Thyroid gland (tissue), 4 donors: ENCODE results near the gene CCSER1. TPM values are rescaled to one million over a fixed set of nuclear protein-coding genes. Genes with fewer than 3 reads are reported as not detected.

Experiments
- DNase-seq, 2 donors: peaks; one replicate each; pipeline ENCODE4 v3.0.0-alpha.2; 2019
- H3K27ac ChIP-seq, 3 donors: fragments of 200-600 bp; sonication (generic); 1 replicate in 2 of 3; 2 replicates in 1 of 3; pipeline ENCODE4 v1.5.1; 2016 to 2019; ENCODE audit warnings: mild to moderate bottlenecking in 1 of 3, moderate library complexity in 1 of 3
- H3K27me3 ChIP-seq: fragments of 200-600 bp; sonication (generic); one replicate; pipeline ENCODE4 v1.5.1; 2019
- H3K36me3 ChIP-seq, 2 donors: fragments of 200-600 bp; sonication (generic); one replicate each; pipeline ENCODE4 v1.5.1; 2016 to 2019
- H3K4me1 ChIP-seq, 2 donors: fragments of 200-600 bp; sonication (generic); one replicate each; pipeline ENCODE4 v1.5.1; 2017 to 2019
- H3K4me3 ChIP-seq, 3 donors: fragments of 200-600 bp; sonication (generic); replicated peaks in 1 of 3; 1 replicate in 2 of 3; 2 replicates in 1 of 3; pipeline ENCODE4 v1.5.1; 2016; ENCODE audit warnings: mild to moderate bottlenecking in 1 of 3
- H3K9me3 ChIP-seq: fragments of 200-600 bp; sonication (generic); one replicate; pipeline ENCODE4 v1.5.1; 2017
- POLR2A ChIP-seq, 2 donors: fragments of 450-650 bp; IDR thresholded peaks; one replicate each; pipeline ENCODE4 v1.6.1; 2017; ENCODE audit warnings: antibody characterized with exemption in 2 of 2, mild to moderate bottlenecking in 2 of 2, moderate library complexity in 1 of 2
- WGBS, 2 donors: methylation state at CpG; one replicate each; pipeline ENCODE4 v1.1.5; 2017; 5-methylcytosine and 5-hydroxymethylcytosine counted together
- intact Hi-C: fragments of 100-400 bp; cut with DNase I; formaldehyde crosslinking; loops from one replicate; pipeline ENCODE4 v1.15.1; 2023
- total RNA-seq, 4 donors: library from RNA; depleted of rRNA; stranded (reverse); fragments of >200 nt; gene quantifications; one replicate each; pipeline ENCODE4 v1.2.3, GENCODE V29; 2016
- TF ChIP-seq, protein P1 (sequence below), 6 experiments: fragments of 200-600 bp in 3 of 6; fragments of 450-650 bp in 3 of 6; sonication (generic) in 3 of 6; IDR thresholded peaks; one replicate each; pipeline ENCODE4 v1.5.1; 2016 to 2019; ENCODE audit warnings: antibody characterized with exemption in 6 of 6, mild to moderate bottlenecking in 2 of 6, inconsistent platforms in 1 of 6, moderate library complexity in 1 of 6

CCSER1 gene
- total RNA-seq, 4 donors from 2014 or later = 37.7 to 52.3 (median 43.3) TPM

DNA sequence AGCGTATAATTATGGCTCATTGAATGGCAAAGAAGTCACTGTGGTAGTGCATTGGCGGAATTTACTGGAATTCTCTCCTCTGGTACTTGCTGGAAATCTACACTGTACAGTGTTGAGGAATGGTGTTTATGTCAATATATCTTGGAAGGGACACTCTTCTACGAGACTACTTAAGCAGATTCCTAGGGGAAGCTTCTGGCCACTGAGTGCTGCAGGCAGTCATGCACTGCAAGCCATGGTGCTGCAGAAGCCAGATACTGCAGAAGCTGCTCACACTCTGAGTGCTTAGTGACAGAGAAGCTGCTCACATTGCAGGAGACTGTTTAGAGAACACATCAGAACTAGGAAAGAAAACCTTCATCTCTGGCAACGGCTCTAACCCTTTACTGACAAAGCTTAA is 725.0 kb downstream of the CCSER1 start:
- no peaks in the 10 kb centered on the region for H3K9me3 ChIP-seq
- no peak overlapping the region for H3K4me3 ChIP-seq
- WGBS, 2 donors = 31 to 41% methylated on average over 4 of the region's 4 CpGs
- no peaks in the 10 kb centered on the region for H3K36me3 ChIP-seq
- TF ChIP-seq, protein P1, sequence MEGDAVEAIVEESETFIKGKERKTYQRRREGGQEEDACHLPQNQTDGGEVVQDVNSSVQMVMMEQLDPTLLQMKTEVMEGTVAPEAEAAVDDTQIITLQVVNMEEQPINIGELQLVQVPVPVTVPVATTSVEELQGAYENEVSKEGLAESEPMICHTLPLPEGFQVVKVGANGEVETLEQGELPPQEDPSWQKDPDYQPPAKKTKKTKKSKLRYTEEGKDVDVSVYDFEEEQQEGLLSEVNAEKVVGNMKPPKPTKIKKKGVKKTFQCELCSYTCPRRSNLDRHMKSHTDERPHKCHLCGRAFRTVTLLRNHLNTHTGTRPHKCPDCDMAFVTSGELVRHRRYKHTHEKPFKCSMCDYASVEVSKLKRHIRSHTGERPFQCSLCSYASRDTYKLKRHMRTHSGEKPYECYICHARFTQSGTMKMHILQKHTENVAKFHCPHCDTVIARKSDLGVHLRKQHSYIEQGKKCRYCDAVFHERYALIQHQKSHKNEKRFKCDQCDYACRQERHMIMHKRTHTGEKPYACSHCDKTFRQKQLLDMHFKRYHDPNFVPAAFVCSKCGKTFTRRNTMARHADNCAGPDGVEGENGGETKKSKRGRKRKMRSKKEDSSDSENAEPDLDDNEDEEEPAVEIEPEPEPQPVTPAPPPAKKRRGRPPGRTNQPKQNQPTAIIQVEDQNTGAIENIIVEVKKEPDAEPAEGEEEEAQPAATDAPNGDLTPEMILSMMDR (IDR thresholded peaks at IDR 0.05) = no peak
- TF ChIP-seq POLR2A (IDR thresholded peaks at IDR 0.05) = no peak
- DNase-seq = peak; percentile 38 to 55
- H3K27ac ChIP-seq = no peak overlapping the region
- no peaks in the 10 kb centered on the region for H3K4me1 ChIP-seq
- intact Hi-C loops = no loop called here
- H3K27me3 ChIP-seq = no peaks in the 10 kb centered on the region

DNA sequence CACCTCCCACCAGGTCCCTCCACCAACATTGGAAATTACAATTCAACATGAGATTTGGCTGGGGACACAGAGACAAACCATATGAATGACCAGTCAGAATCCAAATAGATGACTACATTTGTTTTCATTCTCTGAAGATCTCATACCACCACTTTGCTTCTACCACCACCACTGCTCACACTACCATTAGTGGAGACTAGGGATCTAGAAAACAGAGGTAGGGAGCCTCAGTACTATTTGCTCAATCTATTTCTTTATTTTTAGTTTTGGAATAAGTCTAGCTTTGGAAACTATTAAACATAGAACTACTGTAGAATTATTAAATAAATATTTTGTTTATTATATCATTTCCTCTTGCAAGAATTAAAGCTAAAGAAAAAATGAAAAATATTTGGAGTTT is 727.9 kb downstream of the CCSER1 start:
- H3K27ac ChIP-seq = no peak overlapping the region
- intact Hi-C loops = no loop called here

DNA sequence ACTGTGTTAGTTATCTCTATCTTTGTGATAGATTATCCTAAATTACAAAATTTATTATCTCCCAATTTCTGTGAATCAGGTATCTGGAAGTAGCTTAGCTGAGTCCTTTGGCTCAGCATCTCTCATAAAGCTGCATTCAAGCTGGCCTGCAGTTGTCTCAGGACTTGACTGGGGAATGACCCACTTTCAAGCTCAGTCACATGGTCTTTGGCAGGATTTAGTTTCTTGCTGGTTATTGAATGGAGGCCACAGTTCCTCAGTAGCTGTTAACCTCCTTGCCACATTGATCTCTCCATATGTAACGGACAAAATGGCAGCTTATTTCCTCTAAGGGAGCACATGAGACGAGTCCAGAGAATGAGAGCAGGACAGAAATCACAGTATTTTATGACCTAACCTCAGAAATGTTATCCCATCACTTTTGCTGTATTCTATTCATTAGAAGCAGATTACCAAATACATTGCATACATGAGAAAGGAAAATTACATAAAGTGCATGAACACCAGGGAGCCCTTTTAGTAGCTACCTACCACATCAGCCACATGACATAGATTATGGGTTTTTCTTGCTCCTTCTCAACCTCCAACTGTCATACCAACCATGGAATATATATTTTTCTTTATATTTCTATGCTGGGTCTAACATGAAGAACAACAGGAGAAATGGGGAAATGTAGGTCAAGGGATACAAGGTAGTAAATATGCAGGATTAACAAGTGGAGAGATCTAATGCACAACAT is 730.1 kb downstream of the CCSER1 start:
- no peak for DNase-seq
- 80 to 88% methylated on average over 2 of the region's 2 CpGs for WGBS, 2 donors
- Histone ChIP-seq H3K27ac (no peak overlapping the region), H3K4me3 (no peak overlapping the region), H3K4me1 (no peaks in the 10 kb centered on the region), H3K27me3 (no peaks in the 10 kb centered on the region), H3K36me3 (no peaks in the 10 kb centered on the region), H3K9me3 (no peaks in the 10 kb centered on the region)
- TF ChIP-seq POLR2A (IDR thresholded peaks at IDR 0.05) = no peak
- TF ChIP-seq, protein P1 (IDR thresholded peaks at IDR 0.05) = no peak
- intact Hi-C loops = no loop called here

More for the DNA sequence above, 727.9 kb downstream of the CCSER1 start:
- no peak for DNase-seq
- no peaks in the 10 kb centered on the region for H3K36me3 ChIP-seq
- TF ChIP-seq, protein P1 (IDR thresholded peaks at IDR 0.05) = no peak
- TF ChIP-seq POLR2A (IDR thresholded peaks at IDR 0.05) = no peak
- H3K4me1 ChIP-seq = no peaks in the 10 kb centered on the region
- H3K9me3 ChIP-seq = no peaks in the 10 kb centered on the region
- H3K4me3 ChIP-seq = no peak overlapping the region
- H3K27me3 ChIP-seq = no peaks in the 10 kb centered on the region

DNA sequence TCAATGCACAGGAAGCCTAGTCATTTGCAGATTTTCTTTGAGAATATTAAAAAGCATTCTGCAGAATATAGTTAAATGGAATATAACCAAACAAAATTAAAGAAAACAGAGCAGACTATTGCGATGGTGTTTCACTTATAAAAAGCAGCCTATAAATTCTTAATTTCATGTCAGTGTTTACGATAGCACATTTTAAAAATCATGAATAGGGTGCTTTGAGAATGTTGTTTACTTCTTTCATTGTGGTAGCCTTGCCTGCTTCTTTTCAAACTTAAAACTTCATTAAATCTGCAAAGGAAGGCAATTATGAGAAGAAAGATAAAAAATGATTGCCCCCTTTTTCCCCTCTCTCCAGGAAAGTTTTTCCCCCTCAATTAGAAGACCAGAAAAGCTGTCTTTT is 748.6 kb downstream of the CCSER1 start:
- Histone ChIP-seq H3K4me1 (no peaks in the 10 kb centered on the region), H3K36me3 (no peaks in the 10 kb centered on the region), H3K9me3 (no peaks in the 10 kb centered on the region), H3K27ac (no peak overlapping the region), H3K27me3 (no peaks in the 10 kb centered on the region), H3K4me3 (no peak overlapping the region)
- intact Hi-C loops = no loop called here
- 95 to 97% methylated on average over 2 of the region's 2 CpGs for WGBS, 2 donors
- no peak for TF ChIP-seq POLR2A (IDR thresholded peaks at IDR 0.05)
- TF ChIP-seq, protein P1 (IDR thresholded peaks at IDR 0.05) = no peak
- DNase-seq = no peak

DNA sequence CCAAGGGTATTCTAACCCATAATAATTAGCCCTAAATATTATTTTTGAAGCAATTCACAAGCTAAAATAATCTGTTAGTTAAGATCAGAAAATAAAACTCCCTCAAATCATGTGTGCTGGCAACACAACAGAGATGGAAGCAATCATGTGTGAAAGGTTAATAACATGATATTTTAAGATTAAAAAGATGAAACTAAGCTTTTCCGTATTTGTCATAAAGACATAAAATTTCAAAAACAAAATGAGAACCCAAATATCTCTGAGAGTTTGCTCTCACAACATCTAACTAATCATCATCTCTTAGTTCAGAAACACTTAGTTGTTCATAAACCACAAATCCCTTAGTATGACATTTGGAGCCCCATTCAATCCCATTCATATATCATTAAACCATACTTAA is 749.1 kb downstream of the CCSER1 start:
- WGBS, 2 donors = 82 to 86% methylated on average over 1 of the region's 1 CpG

More for the DNA sequence above, 749.1 kb downstream of the CCSER1 start:
- intact Hi-C loops = no loop called here
- Histone ChIP-seq H3K27me3 (no peaks in the 10 kb centered on the region), H3K9me3 (no peaks in the 10 kb centered on the region), H3K4me3 (no peak overlapping the region), H3K36me3 (no peaks in the 10 kb centered on the region), H3K27ac (no peak overlapping the region), H3K4me1 (no peaks in the 10 kb centered on the region)
- no peak for DNase-seq
- no peak for TF ChIP-seq POLR2A (IDR thresholded peaks at IDR 0.05)
- TF ChIP-seq, protein P1 (IDR thresholded peaks at IDR 0.05) = no peak
